Upper lobe of left lung (tissue), 4 donors: ENCODE data around the gene PARD3B.

ENCODE experiments used
- POLR2AphosphoS5 ChIP-seq, 2 donors: sonication (generic); formaldehyde crosslinking; IDR thresholded peaks; one replicate each; pipeline ENCODE4 v1.5.1; 2017; ENCODE audit warnings: antibody characterized with exemption in 2 of 2
- TF ChIP-seq, protein P1 (sequence below), 6 experiments: fragments of 450-650 bp in 4 of 6; fragments of 200-600 bp in 2 of 6; sonication (generic) in 2 of 6; IDR thresholded peaks; one replicate each; pipeline ENCODE4 v1.5.1; 2016 to 2019; ENCODE audit warnings: antibody characterized with exemption in 6 of 6

DNA sequence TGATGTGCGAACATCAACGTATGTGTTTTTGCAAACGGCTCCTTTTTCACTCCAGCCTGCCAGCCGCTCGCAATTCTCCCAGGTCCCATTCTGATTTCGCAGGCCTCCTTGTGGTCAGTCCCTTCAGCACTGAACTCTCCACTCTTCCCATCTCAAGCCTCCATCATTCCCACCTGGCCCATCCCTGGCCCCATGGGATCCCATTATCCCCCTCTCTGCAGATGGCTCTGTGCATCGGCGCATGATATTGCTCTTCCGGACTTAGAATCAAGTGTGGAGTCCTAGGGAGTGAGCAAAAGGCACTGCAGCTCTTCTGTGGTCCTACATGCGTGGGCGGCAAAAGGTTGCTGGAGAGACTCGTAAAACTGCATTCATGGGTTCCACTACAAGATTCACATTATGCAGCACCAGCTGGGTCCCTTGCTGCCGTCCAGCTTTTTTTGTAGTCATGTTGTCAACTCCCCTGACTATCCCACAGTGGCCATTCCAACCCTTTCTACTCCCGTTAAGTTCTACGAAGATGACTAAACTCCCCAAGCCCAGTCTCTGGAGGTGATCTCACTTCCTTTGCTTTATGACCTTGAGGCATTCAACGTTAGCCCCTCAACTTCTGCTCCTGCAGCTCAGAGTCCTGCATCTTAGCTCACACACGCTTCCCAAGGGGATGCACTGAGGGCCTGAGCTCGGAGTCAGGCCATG is 1011.7 kb downstream of the PARD3B start:
- TF ChIP-seq POLR2AphosphoS5 (IDR thresholded peaks at IDR 0.05) = no peak
- TF ChIP-seq, protein P1, sequence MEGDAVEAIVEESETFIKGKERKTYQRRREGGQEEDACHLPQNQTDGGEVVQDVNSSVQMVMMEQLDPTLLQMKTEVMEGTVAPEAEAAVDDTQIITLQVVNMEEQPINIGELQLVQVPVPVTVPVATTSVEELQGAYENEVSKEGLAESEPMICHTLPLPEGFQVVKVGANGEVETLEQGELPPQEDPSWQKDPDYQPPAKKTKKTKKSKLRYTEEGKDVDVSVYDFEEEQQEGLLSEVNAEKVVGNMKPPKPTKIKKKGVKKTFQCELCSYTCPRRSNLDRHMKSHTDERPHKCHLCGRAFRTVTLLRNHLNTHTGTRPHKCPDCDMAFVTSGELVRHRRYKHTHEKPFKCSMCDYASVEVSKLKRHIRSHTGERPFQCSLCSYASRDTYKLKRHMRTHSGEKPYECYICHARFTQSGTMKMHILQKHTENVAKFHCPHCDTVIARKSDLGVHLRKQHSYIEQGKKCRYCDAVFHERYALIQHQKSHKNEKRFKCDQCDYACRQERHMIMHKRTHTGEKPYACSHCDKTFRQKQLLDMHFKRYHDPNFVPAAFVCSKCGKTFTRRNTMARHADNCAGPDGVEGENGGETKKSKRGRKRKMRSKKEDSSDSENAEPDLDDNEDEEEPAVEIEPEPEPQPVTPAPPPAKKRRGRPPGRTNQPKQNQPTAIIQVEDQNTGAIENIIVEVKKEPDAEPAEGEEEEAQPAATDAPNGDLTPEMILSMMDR (IDR thresholded peaks at IDR 0.05) = no peak
